ENCODE results near the gene GNAL. TPM values are rescaled to one million over a fixed set of nuclear protein-coding genes. Genes with fewer than 3 reads are reported as not detected.

The GNAL gene
- polyA plus RNA-seq, 1 experiment, result 0.21 TPM

DNA sequence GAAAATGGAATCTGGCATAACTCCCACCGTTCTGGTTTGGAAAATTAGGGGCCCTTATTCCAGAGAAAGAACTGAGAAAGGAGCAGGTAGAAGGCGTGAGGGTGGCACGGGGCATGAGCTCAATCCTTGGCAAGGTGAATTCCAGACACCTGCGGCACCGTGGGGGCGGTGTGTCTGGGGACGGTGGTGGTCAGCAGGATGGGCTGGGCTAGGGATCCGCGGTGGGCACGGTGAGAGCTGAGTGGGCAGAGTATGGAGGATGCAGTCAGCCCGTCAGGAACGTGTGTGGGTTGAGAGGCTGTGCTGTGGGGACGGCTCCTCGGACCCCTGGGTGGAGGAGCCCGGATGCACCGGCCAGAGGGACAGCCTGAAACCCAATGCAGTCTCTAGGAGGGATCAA is 61.1 kb downstream of the GNAL start:
- H3K36me3 ChIP-seq (ENCODE audit: control insufficient read depth, insufficient read depth, low read length), result no peaks in the 10 kb centered on the region
- no peak for TF ChIP-seq CTCF (IDR thresholded peaks at IDR 0.05; ENCODE audit: insufficient read depth, low read depth, low read length)
- H3K4me3 ChIP-seq (ENCODE audit: low read depth, low read length), result no peak overlapping the region
- no peak for DNase-seq (ENCODE audit: low read depth)
- CTCF ChIA-PET, result no interaction called here
- POLR2A ChIA-PET, result no interaction called here
- H3K27me3 ChIP-seq (ENCODE audit: control insufficient read depth, insufficient read depth, low read length), result peaks cover 18% of the 10 kb centered on the region

- Histone ChIP-seq H3K27me3 (ENCODE audit: control insufficient read depth, insufficient read depth, low read length) (peaks cover 18% of the 10 kb centered on the region), H3K36me3 (ENCODE audit: control insufficient read depth, insufficient read depth, low read length) (no peaks in the 10 kb centered on the region), H3K4me3 (ENCODE audit: low read depth, low read length) (no peak overlapping the region)
- CTCF ChIA-PET, result no interaction called here
- TF ChIP-seq CTCF (IDR thresholded peaks at IDR 0.05; ENCODE audit: insufficient read depth, low read depth, low read length), result no peak
- DNase-seq (ENCODE audit: low read depth), result no peak
- POLR2A ChIA-PET, result no interaction called here
Observed at GRCh38 chr18:11750581-11751310, 61.7 kb downstream of the GNAL start.

GRCh38 chr18:11751341-11752115 is 62.5 kb downstream of the GNAL start:
- TF ChIP-seq CTCF (IDR thresholded peaks at IDR 0.05; ENCODE audit: insufficient read depth, low read depth, low read length), result no peak
- ChIA-PET CTCF (no interaction called here), POLR2A (no interaction called here)
- Histone ChIP-seq H3K36me3 (ENCODE audit: control insufficient read depth, insufficient read depth, low read length) (no peaks in the 10 kb centered on the region), H3K4me3 (ENCODE audit: low read depth, low read length) (no peak overlapping the region), H3K27me3 (ENCODE audit: control insufficient read depth, insufficient read depth, low read length) (peaks cover 18% of the 10 kb centered on the region)
- no peak for DNase-seq (ENCODE audit: low read depth)

GRCh38 chr18:11752116-11752911 is 63.2 kb downstream of the GNAL start:
- ChIA-PET CTCF (interaction anchor here (1.3 kb wide), 1 partner anchor 19 kb away, joined by 3 read pairs; no protein-coding TSS in a partner anchor), POLR2A (no interaction called here)
- TF ChIP-seq CTCF (IDR thresholded peaks at IDR 0.05; ENCODE audit: insufficient read depth, low read depth, low read length), result no peak
- no peak for DNase-seq (ENCODE audit: low read depth)
- no peaks in the 10 kb centered on the region for H3K36me3 ChIP-seq (ENCODE audit: control insufficient read depth, insufficient read depth, low read length)
- peaks cover 18% of the 10 kb centered on the region for H3K27me3 ChIP-seq (ENCODE audit: control insufficient read depth, insufficient read depth, low read length)
- H3K4me3 ChIP-seq (ENCODE audit: low read depth, low read length), result no peak overlapping the region

GRCh38 chr18:11754979-11755378 is 65.9 kb downstream of the GNAL start:
- Histone ChIP-seq H3K27me3 (ENCODE audit: control insufficient read depth, insufficient read depth, low read length) (peaks cover 18% of the 10 kb centered on the region), H3K36me3 (ENCODE audit: control insufficient read depth, insufficient read depth, low read length) (no peaks in the 10 kb centered on the region), H3K4me3 (ENCODE audit: low read depth, low read length) (no peak overlapping the region)
- no peak for DNase-seq (ENCODE audit: low read depth)
- no peak for TF ChIP-seq CTCF (IDR thresholded peaks at IDR 0.05; ENCODE audit: insufficient read depth, low read depth, low read length)
- ChIA-PET CTCF (interaction anchor here (1.9 kb wide), 1 partner anchor 22 kb away, joined by 5 read pairs; no protein-coding TSS in a partner anchor), POLR2A (no interaction called here)
